RPMI7951 (cell line): Measurements from ENCODE around the gene PLOD2. TPM values are rescaled to one million over a fixed set of nuclear protein-coding genes. Genes with fewer than 3 reads are reported as not detected.

Experiments
- DNase-seq: peaks from one replicate; pipeline ENCODE4 v3.0.0-alpha.2; 2012; ENCODE audit warnings: low read depth
- total RNA-seq: library from RNA; depleted of rRNA; stranded (reverse); fragments of >200 nt; shearing (Covaris generic); gene quantifications from 2 replicates; pipeline ENCODE4 v1.2.3, GENCODE V29; 2014

The PLOD2 gene
- total RNA-seq, 1 experiment from 2014 or later: 221 TPM

DNA sequence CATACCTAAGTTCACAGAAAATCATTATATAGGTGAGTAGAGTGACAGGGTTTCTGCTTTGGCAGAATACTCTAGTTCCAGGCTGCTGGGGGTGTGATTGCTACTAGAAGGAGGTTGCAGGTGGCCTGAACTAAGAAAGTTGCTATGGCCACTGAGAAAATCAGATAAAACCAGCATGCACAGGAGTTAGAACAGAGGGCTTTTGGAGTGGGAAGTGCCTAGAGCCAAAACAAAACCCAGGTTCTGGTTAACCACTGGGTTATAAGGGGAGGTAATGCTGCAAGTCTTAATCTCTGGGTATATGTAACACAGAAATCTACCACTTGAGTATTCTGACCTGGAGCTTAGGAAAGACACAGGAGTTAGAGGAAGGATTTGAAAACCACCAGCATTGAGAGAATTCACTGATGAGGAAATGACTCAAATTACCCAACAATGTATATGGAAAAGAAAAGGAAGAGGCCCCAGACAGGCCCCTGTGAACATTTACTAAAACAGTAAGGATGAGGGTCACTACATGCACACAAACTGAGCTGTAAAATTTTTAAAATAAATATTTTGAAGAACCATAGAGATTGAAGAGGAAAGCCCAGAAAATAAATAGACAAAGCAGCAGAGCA, 60.0 kb downstream of the PLOD2 start:
- no peak for DNase-seq

DNA sequence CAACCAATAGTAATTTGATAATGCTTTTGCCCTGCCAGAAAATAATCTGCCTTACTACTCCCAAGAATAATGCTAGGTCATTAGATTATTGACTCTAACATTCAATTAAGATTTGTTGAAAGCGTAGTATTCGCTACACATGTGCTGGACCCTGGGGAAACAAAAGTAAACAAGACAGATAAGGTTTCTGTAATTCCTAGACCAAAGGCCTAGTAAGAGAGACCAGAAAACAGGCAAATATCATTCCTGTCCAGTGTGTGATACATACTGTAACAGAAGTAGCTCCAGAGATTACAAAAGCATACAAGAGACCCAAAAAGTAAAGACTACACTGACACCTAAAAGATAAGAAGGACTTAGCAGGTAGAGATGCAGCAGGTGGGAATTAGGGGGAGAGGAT, 60.8 kb downstream of the PLOD2 start:
- DNase-seq: no peak

DNA sequence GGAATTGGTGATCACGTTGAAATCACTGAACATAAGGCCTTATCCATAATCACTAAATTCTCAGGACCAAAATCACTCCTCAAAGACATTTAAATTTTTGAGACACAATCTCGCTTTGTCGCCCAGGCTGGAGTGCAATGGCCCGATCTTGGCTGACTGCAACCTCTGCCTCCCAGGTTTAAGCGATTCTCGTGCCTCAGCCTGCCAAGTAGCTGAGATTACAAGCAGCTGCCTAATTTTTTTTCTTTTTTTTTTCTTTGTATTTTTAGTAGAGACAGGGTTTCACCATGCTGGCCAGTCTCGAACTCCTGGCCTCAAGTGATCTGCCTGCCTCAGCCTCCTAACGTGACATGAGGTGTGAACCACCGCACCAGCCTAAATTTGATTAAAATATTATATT, 61.7 kb downstream of the PLOD2 start:
- DNase-seq: no peak

DNA sequence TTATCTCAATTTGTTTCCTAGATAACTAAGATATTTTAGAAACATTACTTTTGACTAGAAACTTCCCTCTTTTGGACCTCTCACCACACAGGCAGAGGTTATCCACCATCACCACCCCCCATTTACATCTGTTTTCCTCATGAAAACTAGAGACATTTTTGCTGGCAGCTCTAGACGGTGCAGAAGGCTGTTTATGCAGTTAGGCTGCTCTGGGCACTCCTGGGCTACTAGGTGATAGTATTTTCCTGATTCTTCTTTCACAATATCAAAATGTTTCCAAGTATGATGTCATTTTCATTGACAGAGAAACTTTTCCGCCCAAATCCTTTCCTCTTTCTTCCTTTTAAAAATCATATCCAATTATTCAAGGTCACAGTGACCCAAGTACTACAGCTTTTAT, 67.1 kb downstream of the PLOD2 start:
- DNase-seq: no peak

DNA sequence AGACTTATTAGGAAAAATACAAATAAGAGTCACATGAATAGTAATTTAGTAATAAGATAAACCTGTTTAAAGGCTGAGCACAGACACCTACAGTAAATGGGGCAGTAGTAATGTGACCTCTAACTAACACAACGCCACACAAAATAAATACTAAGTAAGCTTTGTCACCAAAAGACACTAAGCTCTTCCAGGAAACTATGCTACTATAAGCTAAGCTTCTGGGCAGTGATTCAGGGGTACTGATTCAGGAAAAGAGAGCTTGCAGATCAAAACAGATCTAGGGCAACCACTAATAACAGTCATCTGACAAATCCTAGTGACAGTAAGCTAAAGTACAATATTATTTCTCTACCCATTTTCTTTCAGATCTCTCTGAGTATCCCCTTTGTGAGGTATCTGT, 68.8 kb downstream of the PLOD2 start:
- DNase-seq: peak; percentile 17

DNA sequence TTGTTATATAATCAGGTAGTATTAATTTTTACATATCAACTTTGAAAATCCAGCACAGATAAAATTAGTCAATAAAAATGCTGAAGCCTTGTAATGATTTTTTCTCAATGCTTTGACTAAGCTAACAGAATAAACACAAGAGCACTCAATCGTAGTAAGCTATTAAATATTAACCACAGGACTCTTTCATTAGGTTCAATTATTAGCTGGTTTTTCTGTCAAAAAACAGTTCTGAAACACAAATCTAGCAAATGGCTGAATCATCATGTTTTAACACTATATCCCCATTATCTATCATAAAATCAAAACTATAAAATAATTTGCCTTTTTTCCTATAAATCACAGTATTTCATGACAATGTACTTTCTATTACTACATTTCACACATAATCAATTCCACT, 69.6 kb downstream of the PLOD2 start:
- DNase-seq: no peak

DNA sequence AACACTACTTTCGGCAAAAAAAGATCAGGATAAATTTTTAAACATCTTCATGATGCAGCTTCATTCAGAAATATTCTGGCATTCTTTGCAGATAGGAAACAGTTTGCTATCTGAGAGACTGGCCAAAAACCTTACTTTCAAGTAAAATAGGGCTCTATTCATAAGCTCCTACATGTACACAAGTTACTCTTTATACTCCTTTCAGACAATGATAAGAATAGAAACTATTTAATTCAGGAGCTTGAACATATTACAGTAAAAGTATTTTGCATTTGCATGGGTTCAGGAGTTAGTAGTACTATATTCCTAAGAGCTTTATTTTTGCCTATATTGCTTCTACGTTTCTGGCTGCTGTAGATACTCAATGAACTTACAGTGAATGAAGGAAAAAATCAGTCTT, 70.5 kb downstream of the PLOD2 start:
- no peak for DNase-seq

DNA sequence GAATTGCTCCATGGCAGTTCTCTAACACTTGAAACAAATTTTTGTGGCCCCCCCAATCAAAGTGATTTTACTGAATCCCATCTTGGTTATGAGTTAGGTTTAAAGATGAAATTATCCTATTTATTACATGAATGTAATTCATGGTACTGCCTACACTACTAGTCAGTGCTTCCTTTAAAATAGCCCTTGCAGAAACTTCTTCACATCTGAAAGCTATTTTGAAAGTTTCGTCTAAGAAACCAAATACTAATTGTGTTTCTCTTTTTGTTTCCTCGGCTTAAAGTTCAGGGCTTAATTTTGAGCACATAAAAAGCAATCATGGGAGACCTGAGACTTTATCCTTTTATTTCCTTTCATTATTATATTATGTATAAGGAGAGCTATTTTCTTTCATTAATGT, 72.1 kb downstream of the PLOD2 start:
- DNase-seq: no peak

DNA sequence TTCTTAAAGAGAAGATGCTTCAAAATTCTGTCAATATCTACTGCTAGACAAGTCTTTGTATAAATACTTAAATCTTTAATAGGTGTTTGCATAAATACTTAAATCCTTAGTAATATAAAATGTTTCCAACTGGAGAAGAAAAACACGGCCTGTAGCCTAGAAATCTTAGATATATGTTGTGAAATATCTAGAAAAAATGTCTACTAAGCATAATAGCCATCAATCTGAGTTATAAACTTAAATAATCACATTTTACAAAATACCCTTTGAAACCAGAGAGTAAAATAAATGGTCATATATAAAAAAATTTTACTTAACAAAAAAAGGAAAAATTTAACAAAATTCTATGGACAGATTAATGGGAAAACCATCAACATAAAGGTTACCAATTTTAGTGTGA, 73.9 kb downstream of the PLOD2 start:
- DNase-seq: no peak

DNA sequence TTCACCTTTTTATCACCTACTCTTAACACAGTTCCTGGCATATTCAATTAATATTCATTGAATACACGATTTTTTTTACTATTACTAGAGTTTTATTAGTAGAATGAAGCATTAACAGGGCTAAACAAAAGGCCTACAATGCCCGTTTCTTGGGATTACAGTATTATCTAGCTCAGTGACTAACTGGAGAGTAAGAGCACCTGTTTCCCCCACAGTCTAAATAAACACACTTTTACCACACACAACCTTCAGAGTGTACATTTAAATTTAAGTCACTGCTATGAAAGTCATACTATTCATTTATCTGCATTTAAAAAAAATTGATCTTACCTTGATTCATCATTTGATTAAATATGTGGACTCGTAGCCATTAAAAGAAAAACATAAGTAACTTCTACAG, 74.8 kb downstream of the PLOD2 start:
- DNase-seq: no peak

DNA sequence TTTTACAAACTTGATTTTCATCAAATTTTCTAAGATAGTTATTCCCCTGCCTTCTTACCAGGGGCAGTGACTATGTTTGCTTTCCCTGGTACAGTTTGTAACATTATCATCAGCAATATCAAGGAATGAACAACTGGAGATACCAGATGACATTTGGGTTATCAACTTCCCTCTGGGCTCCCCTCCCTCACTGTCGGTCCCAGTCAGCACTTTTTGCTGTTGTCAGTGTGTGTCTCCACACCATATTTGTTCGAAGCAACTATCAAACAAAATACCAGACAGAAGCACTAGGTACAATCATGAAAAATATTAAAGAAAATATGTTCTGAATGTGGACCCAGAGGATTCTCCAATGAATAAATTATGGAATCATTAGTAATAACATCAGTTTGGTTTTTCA, 75.3 kb downstream of the PLOD2 start:
- DNase-seq: no peak

DNA sequence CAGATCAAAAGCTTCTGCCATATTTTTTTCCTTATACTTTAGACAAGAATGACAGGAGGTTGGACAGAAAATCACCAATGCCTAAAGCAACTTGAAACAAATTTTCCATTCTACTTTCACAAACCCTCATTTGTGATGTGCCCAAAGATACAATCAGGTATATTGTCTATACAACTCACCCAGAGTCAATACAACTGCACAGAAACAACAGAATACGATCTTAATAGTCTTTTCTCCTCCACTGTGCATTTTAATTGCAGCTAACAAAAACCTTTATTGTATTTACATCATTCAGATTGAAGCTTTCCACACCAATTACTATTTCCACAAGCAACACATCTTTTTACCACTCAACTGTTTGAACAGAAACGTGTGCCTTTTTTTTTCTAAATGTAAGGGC, 80.4 kb downstream of the PLOD2 start:
- DNase-seq: no peak

DNA sequence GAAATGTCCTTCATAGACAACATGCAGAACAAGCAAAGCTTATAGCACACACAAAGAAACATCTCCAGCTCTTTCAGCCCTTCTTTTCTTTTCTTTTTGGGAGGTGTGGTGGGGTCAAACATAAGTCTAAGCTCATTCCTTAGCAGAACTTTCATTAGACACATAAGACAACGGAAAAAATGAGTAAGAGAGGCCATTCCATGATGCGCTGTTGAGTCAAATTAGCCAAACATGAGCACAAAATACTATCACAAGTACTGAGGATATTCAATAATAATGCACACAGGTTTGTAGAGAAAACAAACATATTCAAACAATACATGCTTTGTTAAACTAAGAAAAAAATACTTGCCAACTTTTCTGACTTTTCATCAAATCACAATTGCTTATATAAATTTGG, 83.0 kb downstream of the PLOD2 start:
- peak; percentile 36 for DNase-seq

DNA sequence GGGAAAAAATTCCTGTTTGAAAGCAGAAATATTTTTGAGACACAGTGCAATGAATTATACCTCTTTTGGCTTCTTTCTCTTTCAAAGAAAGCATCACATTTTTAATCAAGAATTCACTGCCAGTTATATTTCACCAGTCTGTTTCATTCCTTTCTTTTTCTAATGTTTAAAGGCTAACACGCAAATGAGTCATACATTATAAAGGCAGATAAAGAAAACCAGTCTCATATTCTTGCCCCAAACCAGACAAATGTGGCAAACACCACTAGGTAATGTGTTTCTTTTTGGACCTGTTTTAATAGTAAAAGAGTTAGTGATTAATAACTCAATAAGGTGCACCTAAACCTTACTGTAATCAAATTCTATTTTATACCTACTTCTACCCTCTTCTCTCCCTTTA, 83.8 kb downstream of the PLOD2 start:
- DNase-seq: peak; percentile 47

DNA sequence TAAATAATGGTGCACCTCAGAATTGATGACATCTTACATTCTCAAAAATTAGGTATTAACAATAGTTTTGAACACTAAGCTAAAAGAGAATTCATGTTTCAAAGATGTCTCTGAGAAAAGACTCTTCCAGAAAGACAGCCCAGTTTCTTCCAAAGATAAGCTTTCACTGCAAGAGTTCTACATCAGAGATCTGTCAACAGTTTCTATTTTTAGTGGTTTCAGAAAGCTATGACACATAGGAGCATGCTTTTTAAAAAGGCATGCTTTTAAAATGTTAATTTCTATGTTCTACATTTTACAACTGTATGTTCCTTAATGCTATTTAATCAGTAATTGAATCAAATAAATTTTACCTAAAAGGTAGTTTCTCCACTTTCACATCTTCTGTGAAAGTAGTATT, 88.2 kb downstream of the PLOD2 start:
- peak; percentile 25 for DNase-seq

DNA sequence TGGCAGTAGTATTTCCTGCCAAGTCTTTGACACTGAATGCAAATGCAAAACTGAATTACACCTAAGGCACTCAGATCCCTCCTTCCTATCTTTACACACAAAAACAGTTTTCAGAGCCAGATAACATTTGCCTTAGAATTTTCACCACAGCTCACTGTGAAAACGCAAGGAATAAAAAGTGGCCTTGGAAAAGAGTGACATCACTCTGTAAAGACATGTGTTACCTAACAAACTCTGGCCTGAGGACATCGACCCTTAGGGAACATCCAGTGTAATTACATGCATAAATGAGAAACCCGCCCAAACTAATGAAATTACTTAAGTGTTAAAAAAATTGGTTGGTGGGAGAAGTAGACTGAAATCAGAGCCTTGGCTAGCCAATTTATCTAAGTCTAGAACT, 88.9 kb downstream of the PLOD2 start:
- DNase-seq: no peak

DNA sequence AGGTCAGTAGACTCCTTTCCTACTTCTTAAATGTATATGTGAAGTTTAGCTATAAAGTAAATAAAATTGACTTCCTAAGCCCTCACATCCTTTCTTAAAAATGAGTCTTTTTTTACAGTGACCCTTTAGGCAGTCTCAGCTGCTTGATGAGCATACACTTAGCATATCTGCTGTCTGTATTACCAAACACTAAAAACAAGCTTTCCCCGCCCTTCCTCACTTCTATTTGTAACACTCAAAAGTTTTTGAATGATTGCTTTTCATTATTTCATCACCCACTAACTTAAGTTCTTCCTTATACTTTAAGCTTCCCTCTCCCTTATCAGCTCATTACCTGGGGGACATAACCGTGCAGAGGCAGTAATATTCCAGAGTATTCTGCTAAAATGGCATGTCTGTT, 89.4 kb downstream of the PLOD2 start:
- no peak for DNase-seq

DNA sequence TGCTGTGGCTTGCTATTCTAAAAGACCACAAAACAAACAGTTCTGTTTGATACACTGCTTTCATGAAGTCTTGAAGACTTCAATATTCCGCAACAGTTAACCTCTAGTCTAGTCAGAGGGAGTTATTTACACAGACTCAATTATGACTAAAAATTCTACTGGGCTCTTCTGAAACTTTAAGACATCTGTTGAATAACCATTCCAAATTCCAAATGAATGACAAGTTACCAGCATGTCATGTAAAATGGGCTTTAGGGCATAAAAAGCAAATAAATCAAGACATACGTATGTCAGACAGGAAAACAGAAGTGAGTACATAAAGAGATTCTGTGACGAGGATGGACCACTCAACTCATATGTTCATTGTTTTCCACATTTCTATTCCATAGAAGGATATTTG, 93.9 kb downstream of the PLOD2 start:
- DNase-seq: peak; percentile 87

DNA sequence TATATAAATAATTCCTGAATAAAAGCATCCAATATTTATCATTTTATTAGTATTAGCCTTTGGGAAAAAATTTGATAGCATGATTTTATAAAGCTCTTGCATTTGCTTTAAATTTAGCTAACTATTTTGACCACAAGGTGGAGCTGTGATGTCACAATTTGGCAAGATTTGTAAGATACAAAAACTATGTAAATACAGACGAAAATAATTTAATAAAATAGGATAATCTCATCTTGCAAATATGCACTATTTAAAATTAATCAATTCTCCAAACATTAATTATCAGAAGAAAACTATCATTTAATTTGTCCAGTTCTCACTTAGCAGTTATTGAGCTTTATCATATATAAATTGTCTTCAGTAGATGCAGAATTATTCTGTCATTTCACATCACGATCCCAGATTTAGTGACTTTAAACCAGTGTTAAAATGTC, 95.4 kb downstream of the PLOD2 start:
- DNase-seq: peak; percentile 63

DNA sequence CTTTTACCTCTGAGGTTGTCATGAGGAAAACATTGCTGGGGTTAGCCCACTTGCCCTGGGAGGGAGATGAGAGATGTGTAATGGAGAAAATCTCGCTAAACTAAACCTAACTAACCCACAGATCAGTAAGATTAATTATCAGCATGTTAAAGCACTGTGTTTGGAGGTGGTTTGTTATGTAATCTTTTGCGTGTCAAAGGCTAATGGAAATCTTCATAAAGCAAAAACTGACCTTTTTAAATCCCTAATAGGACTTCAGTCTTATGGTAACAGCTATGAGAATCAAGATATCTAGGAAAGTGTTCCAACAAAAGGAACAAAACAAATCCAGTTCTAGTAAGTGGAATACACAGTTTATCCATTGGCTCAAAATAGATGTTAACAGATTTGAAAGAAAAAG, 102.7 kb downstream of the PLOD2 start:
- DNase-seq: no peak

DNA sequence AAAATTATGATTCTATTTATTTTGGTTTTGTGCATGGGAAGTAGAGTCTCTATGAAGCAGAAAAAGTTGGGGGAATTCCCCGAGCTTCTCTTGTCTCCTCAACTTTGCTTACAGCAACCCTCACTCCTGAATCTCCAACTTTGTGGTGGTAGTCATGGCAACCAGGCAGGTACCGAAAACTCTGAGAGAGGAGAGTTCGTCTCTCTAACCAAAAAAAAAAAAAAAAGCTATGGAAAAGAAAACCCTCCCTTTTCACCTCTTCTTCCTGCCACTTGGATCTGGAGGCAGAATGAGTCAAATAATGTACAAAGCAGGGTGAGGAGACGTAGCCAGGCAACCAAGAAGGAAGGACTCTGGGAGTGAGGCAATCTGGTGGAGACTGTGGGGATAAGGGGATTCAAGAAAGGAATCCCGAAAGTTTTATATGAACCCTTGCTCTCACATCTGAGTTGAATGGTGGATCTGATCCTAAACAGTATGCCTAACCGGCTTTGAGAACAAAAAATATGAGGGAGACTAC, 108.1 kb downstream of the PLOD2 start:
- DNase-seq: no peak

DNA sequence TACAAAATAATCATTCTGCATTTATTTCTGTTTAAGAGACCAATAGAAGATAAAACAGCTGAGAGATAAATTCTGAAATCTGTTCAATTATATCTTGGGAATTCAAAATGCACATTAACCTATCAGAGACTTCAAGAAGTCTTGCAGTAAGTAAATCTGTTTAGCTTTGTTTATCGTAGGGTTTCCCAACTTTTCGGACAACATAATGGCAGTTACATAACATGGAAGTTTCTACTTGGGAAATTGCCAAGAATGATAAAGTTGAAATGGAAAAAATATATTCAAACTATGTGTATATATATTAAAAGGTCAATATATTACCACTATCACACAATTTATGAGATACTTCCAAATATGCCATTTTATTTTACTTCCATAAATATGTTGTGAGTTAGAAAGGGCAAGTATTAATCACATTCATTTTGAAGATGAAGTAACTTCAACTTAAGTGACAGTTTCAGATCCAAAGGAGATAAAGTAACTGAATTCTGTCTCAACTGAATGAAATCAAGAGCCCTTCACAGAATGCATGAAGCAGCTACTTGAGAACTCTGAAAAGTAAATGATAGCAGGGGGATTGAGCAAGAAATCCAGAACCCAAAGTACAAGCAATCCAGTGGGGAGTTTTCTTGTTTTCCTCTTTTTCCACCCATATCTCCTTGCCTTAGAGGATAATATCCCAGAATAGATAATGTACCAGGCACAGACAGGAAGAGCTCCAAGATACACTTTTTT, 108.8 kb downstream of the PLOD2 start:
- DNase-seq: no peak

DNA sequence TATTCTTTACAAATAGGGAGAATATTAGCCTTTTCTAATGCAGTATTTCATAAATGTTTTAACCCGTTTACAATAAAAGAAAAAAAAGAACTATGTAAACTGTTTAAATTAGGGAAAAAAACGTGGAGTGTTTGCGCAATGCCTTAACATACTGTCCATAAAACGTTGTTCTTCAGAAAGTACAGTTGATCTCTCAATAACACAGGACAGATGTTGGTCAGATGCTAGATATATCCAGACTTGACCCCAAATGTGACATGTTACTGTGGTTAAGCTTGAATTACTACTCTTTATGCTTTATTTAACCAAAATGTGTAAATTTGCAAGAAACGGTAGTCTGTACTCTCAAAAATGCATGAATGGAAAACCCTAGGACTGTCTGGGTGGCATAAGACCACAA, 110.3 kb downstream of the PLOD2 start:
- DNase-seq: no peak

DNA sequence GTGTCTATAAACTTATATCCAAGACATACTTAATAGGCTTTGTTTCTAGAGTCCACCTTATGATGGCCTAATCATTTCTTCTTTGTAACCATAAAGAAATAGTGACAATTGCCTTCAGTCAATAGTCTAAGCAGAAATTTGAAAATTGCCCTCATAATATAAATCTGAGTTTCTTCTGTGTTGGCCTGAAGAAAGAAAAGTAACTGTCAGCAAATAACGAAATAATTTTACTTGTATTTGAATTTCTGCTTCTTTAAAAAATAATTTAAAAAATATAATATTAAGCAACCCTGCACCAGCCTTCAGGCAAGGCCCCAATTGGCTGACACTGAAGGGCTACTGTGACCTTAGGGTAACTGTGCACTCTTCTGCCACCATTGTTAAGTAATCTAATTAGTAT, 113.5 kb downstream of the PLOD2 start:
- DNase-seq: no peak
